KBM-7 (cell line): ENCODE data around the gene AAR2.

Experiments used
- DNase-seq: peaks from one replicate; pipeline ENCODE4 v3.0.0-alpha.2; 2015
- in situ Hi-C: fragments of 300-500 bp; cut with MboI; formaldehyde crosslinking; loops from 2 replicates; pipeline ENCODE4 v1.14.3; 2020; ENCODE audit warnings: low sequenced_read_pairs, low pct_unique_long_range_greater_than_20kb, mixed read lengths

AAR2 gene

DNA sequence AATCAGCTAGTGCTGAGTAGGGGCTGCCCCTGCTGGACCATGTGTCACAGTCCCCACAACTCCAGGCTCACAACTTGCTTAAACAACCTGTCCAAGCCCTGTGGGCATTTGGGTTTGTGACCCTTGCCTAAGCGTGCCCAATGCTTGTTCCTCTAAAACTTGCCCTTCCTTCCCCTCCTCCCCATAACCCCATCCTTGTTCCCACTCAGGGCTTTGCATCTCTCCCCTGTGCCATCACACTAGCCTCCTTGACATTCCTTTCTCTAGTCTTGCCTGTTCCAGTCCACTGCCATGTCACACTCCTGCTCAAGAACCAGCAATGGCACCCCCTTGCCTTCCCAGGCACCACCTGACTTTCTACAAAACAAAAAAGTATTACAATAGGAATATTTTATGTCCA lies 67.6 kb downstream of the AAR2 start:
- in situ Hi-C loops, result no loop called here

DNA sequence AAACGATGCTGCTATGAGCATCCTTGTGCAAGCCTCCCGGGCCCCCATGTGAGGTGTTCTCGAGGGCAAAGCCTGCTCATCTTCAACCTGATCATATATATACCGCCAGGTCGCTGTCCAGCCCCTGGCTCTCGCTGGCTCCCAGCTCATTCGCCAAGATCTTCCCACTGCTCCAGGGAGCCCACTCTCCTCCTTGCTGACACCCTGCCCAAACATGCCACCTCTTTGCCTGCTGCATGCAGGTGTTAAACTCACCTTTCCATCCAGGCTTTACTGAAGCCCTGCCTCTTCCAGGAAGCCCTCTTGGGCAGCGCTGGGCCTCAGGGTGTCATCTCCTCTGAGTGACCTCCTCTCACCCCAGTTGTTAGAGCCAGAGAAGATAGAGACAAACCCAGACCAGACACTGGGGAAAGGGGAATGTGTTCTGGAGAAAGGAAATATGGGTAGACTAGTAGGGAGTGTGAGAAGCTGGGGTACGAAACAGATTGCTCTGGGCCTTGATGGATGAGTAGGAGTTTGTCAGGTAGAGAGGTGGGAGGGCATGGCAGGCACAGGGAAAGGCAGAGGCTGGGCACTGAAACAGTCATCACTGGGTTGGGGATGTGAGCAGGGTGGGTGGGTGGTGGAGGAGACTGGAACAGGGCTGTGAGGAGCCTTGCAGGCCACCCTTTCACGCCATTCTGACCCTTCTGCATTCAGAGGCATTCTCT lies 68.7 kb downstream of the AAR2 start:
- no peak for DNase-seq
- in situ Hi-C loops, result no loop called here

More for the DNA sequence above, 67.6 kb downstream of the AAR2 start:
- DNase-seq, result no peak

DNA sequence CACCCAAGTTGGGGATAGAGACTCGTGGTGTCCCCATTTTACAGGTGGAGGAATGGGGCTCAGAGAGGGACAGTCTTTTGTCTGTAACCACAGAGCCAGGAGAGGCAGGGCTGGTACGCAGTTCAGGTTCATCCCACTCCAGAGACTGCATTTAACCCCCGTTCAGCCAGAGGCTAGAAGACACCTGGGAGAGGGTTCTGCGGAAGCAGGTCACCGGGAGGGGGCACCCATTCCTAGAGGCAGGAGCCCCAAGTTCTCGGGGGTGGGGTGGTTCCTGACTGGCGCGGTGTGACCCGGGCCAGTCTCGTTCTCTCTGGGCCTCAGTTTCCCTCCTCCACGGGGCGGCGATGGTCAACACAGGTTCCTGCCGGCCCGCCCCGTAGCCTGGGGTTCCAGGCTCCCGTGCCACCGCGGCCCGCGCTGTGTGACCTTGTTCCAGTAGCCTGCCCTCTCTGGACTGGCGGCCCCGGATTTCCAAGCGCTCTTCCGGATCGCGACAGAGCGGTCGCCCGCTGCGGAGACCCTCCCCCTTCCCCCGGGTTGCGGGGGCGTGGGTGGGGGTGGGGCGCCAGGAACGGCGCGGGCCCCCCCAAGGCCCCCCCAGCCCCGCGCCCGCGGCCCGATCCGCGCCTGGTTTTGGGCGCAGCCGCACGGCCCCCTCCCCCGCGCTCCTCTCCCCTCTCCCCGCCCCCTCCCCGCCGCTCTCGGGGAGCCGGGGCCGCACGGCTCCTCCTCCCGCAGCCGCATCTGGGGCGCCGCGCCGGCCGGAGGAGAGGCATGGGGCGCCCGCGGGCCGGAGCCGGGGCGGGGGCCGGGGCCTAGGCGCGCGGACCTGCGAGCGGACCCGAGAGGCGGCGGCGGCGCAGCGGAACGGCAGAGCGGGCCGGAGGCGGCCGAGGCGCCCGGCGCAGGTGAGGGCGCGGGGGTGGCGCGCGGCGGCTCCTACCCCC lies 69.6 kb downstream of the AAR2 start, which contains the start of gene DLGAP4:
TSS of gene DLGAP4 (plus strand) at position 738 of the 950 bp plus-strand sequence. CDS start 125,379 bp downstream, outside the sequence.
- DNase-seq, result no peak
- in situ Hi-C loops, result no loop called here
